K562 (cell line): ENCODE measurements around the gene ZCCHC17. TPM values are rescaled to one million over a fixed set of nuclear protein-coding genes. Genes with fewer than 3 reads are reported as not detected.

Experiments
- ATAC-seq: fragments of 200-7000 bp; cut with Tn5 transposase; 3 replicates; pipeline ENCODE4 v1.9.1; 2020; ENCODE audit warnings: moderate library complexity
- BruUV-seq: library from RNA; stranded (reverse); fragments of 400-500 nt; replicated peaks from 2 replicates; lab custom pipeline; 2021; lab: Mats Ljungman, UMichigan
- CTCF ChIA-PET: fragments of 300-600 bp; formaldehyde crosslinking; extraction: SDS; loops from one replicate; lab custom pipeline; 2021; ENCODE audit warnings: low intra/inter-chr PET ratio; lab: Yijun Ruan, JAX
- POLR2A ChIA-PET: fragments of 300-600, 350-650 bp; sonication (Branson Sonifier 250); formaldehyde crosslinking; extraction: SDS; loops from one replicate; lab custom pipeline; 2021; ENCODE audit warnings: antibody characterized with exemption, inconsistent platforms; lab: Yijun Ruan, JAX
- DNase-seq, 4 experiments: peaks; one replicate each; pipeline versions ENCODE4 v3.0.0 to v3.0.0-alpha.2; 2011 to 2018; ENCODE audit warnings: low spot score in 3 of 4, mixed read lengths in 3 of 4; ENCODE audit errors: extremely low read depth in 1 of 4
- FAIRE-seq: peaks from 2 replicates; lab custom pipeline; 2011; peaks lifted over from hg19 to GRCh38; lab: Jason Lieb, UNC
- H2AFZ ChIP-seq: 2 replicates; pipeline ENCODE4 v1.6.0; 2011; ENCODE audit warnings: low read depth, low read length, control low read depth, inconsistent platforms
- H3K27ac ChIP-seq: fragments of 200-600 bp; 3 replicates; pipeline ENCODE4 v1.8.0; 2011; ENCODE audit warnings: low read depth, mild to moderate bottlenecking, control low read depth, inconsistent platforms, low read length, moderate library complexity, mixed read lengths; ENCODE audit errors: extremely low read depth
- H3K27me3 ChIP-seq, 2 experiments: fragments of 300-600 bp in 1 of 2; 2 replicates in 1 of 2; 3 replicates in 1 of 2; pipeline versions ENCODE4 v1.6.0 to v1.8.0; 2011; ENCODE audit warnings: inconsistent platforms in 2 of 2, low read length in 2 of 2, mild to moderate bottlenecking in 1 of 2, mixed read lengths in 1 of 2, moderate library complexity in 1 of 2; ENCODE audit not compliant: control insufficient read depth in 2 of 2, insufficient read depth in 2 of 2
- H3K36me3 ChIP-seq: fragments of 300-600 bp; 3 replicates; pipeline ENCODE4 v1.8.0; 2011; ENCODE audit warnings: mild to moderate bottlenecking, low read length, inconsistent platforms; ENCODE audit not compliant: control insufficient read depth, insufficient read depth
- H3K4me1 ChIP-seq, 2 experiments: fragments of 200-600 bp in 1 of 2; replicated peaks in 1 of 2; 2 replicates in 1 of 2; 3 replicates in 1 of 2; pipeline versions ENCODE4 v1.5.1 to v1.8.0; 2011; ENCODE audit warnings: inconsistent platforms in 2 of 2, low read length in 2 of 2, mild to moderate bottlenecking in 1 of 2, mixed read lengths in 1 of 2, moderate library complexity in 1 of 2; ENCODE audit not compliant: control insufficient read depth in 2 of 2, insufficient read depth in 2 of 2
- H3K4me2 ChIP-seq: 2 replicates; pipeline ENCODE4 v1.6.1; 2011; ENCODE audit warnings: low read length, control low read depth, inconsistent platforms, mixed read lengths; ENCODE audit not compliant: insufficient read depth
- H3K4me3 ChIP-seq: fragments of 200-600 bp; sonication (generic), shearing (Covaris generic); 2 replicates; pipeline ENCODE4 v1.5.1; 2016; ENCODE audit warnings: control low read depth, inconsistent platforms
- H3K79me2 ChIP-seq: fragments of 200-600 bp; 3 replicates; pipeline ENCODE4 v1.8.0; 2011; ENCODE audit warnings: low read length, inconsistent platforms; ENCODE audit not compliant: control insufficient read depth, insufficient read depth
- H3K9ac ChIP-seq, 2 experiments: 2 replicates each; pipeline versions ENCODE4 v1.6.0 to v1.6.1; 2011; ENCODE audit warnings: low read depth in 2 of 2, low read length in 2 of 2, control low read depth in 1 of 2, inconsistent platforms in 1 of 2, mild to moderate bottlenecking in 1 of 2, mixed read lengths in 1 of 2; ENCODE audit not compliant: insufficient read depth in 1 of 2
- H3K9me1 ChIP-seq: one replicate; pipeline ENCODE4 v1.6.0; 2011; ENCODE audit warnings: inconsistent platforms, mild to moderate bottlenecking, low read length, moderate library complexity; ENCODE audit not compliant: control insufficient read depth, insufficient read depth
- H3K9me3 ChIP-seq: replicated peaks from 2 replicates; pipeline ENCODE4 v1.5.1; 2011; ENCODE audit warnings: low read depth, low read length, inconsistent platforms; ENCODE audit not compliant: control insufficient read depth, insufficient read depth
- H4K20me1 ChIP-seq: replicated peaks from 2 replicates; pipeline ENCODE4 v1.6.1; 2011; ENCODE audit warnings: low read length, inconsistent platforms, mixed read lengths; ENCODE audit not compliant: control insufficient read depth, insufficient read depth
- BCOR ChIP-seq: fragments of 450-650 bp; IDR thresholded peaks from 2 replicates; pipeline ENCODE4 v1.6.1; 2016
- ETS2 ChIP-seq: IDR thresholded peaks from 2 replicates; pipeline ENCODE4 v1.6.1; 2016; ENCODE audit warnings: borderline replicate concordance, missing genetic modification characterization, mild to moderate bottlenecking, moderate library complexity, missing compliant biosample characterization; ENCODE audit not compliant: poor library complexity, severe bottlenecking
- FOXA1 ChIP-seq: fragments of 450-650 bp; IDR thresholded peaks from 2 replicates; pipeline ENCODE4 v1.6.1; 2016; ENCODE audit warnings: mild to moderate bottlenecking, borderline replicate concordance
- GABPA ChIP-seq: fragments of 200-800 bp; sonication (Bioruptor generic); conservative IDR thresholded peaks from 2 replicates; pipeline ENCODE4 v1.6.1; 2016; ENCODE audit warnings: low read depth, missing genetic modification characterization, missing compliant biosample characterization
- ID3 ChIP-seq, 2 experiments: fragments of 250-450 bp in 1 of 2; fragments of 450-650 bp in 1 of 2; sonication (Bioruptor Pico) in 1 of 2; IDR thresholded peaks; 2 replicates each; pipeline versions ENCODE4 v1.6.1 to v1.8.0; 2016 to 2021; ENCODE audit warnings: mild to moderate bottlenecking in 2 of 2, moderate library complexity in 2 of 2, missing compliant biosample characterization in 1 of 2, missing genetic modification characterization in 1 of 2
- ZBTB11 ChIP-seq, 3 experiments: fragments of 200-800 bp in 1 of 3; fragments of 250-450 bp in 1 of 3; fragments of 450-650 bp in 1 of 3; sonication (Bioruptor Pico) in 1 of 3; sonication (Bioruptor generic) in 1 of 3; formaldehyde crosslinking in 1 of 3; IDR thresholded peaks; 2 replicates each; pipeline versions ENCODE4 v1.6.1 to v1.8.0; 2016 to 2022; ENCODE audit warnings: mild to moderate bottlenecking in 2 of 3, missing genetic modification characterization in 2 of 3, missing compliant biosample characterization in 1 of 3, moderate library complexity in 1 of 3
- WGBS: fragments of 100-300 bp; shearing (Covaris generic); methylation state at CpG from one replicate; pipeline ENCODE4 v1.1.6; 2016; ENCODE audit warnings: low coverage, mixed read lengths; ENCODE audit not compliant: insufficient coverage; ENCODE audit errors: missing lambda C conversion rate; 5-methylcytosine and 5-hydroxymethylcytosine counted together
- in situ Hi-C: fragments of 300-500 bp; cut with MboI; formaldehyde crosslinking; loops from 4 replicates; pipeline ENCODE4 v1.15.0; 2018; ENCODE audit warnings: inconsistent platforms, mixed read lengths
- intact Hi-C: fragments of 100-400 bp; cut with micrococcal nuclease; formaldehyde crosslinking; loops from 2 replicates; pipeline ENCODE4 v1.14.2; 2022
- polyA plus RNA-seq, 8 experiments: library from polyadenylated mRNA; depleted of rRNA in 4 of 8; stranded (reverse) in 5 of 8; unstranded in 3 of 8; fragments of >200 nt; fragmentation: Nextera tagmentation in 2 of 8; fragmentation: Illumina TruSeq in 1 of 8; extraction: Ambion mirVana in 2 of 8; extraction: Trizol in 1 of 8; gene quantifications; 2 replicates each; pipeline versions ENCODE4 v1.2.1 to v1.2.3, GENCODE V29; 2011 to 2014; ENCODE audit warnings: inconsistent platforms in 1 of 8, missing spikeins in 1 of 8
- total RNA-seq, 7 experiments: library from RNA; depleted of rRNA in 6 of 7; stranded (reverse); fragments of >200 nt in 6 of 7; fragmentation: Illumina TruSeq in 2 of 7; extraction: Trizol in 2 of 7; gene quantifications; 2 replicates each; pipeline versions ENCODE4 v1.2.1 to v1.2.3, GENCODE V29; 2011 to 2021; ENCODE audit warnings: low replicate concordance in 1 of 7

Gene ZCCHC17
- total and polyA plus RNA-seq, 9 of the 15 experiments (the other 6 are each of a cell fraction or from before 2014, with no cell fraction given), result 46.9 to 150 (median 74.7) TPM

GRCh38 chr1:31410871-31411270, 114.0 kb downstream of the ZCCHC17 start:
- Histone ChIP-seq H4K20me1 (0 out of 2 replicates have a peak, but pooled peaks cover 4% of the 10 kb centered on the region), H3K27ac (no peak overlapping the region; the same call in 2 of the 3 replicates), H3K9me1 (no peaks in the 10 kb centered on the region)
- no peak for ATAC-seq
- TF ChIP-seq GABPA (tag), result no peak
- no peak for TF ChIP-seq ID3 (CRISPR knock-in tag; IDR thresholded peaks at IDR 0.05)
- no peak for TF ChIP-seq ID3 (tag; IDR thresholded peaks at IDR 0.05)
- no peak for TF ChIP-seq FOXA1
- no peak for TF ChIP-seq ETS2 (tag)
- TF ChIP-seq BCOR, result peak; percentile 10; the same call in 1 of the 2 replicates
- TF ChIP-seq ZBTB11 (CRISPR knock-in tag; IDR thresholded peaks at IDR 0.05), result peak in 1 of 3 experiments; percentile 35; a peak in 2 of 6 replicates
- TF ChIP-seq, all 486 proteins: peak for 2
- ChIA-PET POLR2A (interaction anchor here (0.7 to 1.4 kb wide), 3 partner anchors 8 to 907 kb away, joined by 3 read pairs; no protein-coding TSS in a partner anchor), CTCF (interaction anchor here (1.1 kb wide), 1 partner anchor 12 kb away, joined by 3 read pairs; no protein-coding TSS in a partner anchor)
- intact Hi-C loops, result no loop called here
- peaks cover 21 to 34% of the 10 kb centered on the region in 2 experiments; a peak in 4 of 5 replicates for H3K4me1 ChIP-seq
- FAIRE-seq (peak; percentile 57), DNase-seq (no peak)
- BruUV-seq, result no TSS peak
- peak overlapping the region; percentile 69 for H2AFZ ChIP-seq
- H3K36me3 ChIP-seq, result no peaks in the 10 kb centered on the region
- no peaks in the 10 kb centered on the region for H3K9me3 ChIP-seq
- no peak overlapping the region for H3K4me3 ChIP-seq
- peaks cover 17 to 39% of the 10 kb centered on the region in 2 experiments; a peak in 4 of 5 replicates for H3K27me3 ChIP-seq
- in situ Hi-C loops, result no loop called here
- H3K79me2 ChIP-seq, result no peaks in the 10 kb centered on the region
- WGBS, result 11% methylated on average over 4 of the region's 4 CpGs
- peak overlapping the region in 1 of 2 experiments; percentile 8; a peak in 1 of 4 replicates for H3K9ac ChIP-seq
- peak overlapping the region; percentile 38; the same call in 1 of the 2 replicates for H3K4me2 ChIP-seq
